H1 (cell line): Measurements from ENCODE around the gene CYREN. TPM values are rescaled to one million over a fixed set of nuclear protein-coding genes. Genes with fewer than 3 reads are reported as not detected.

ENCODE experiments used
- CTCF ChIA-PET: fragments of 300-600 bp; sonication (Branson Sonifier 250); formaldehyde crosslinking; loops from one replicate; lab custom pipeline; 2021; ENCODE audit not compliant: partially characterized antibody; lab: Charles Lee
- POLR2A ChIA-PET: fragments of 300-600 bp; sonication (Branson Sonifier 250); formaldehyde crosslinking; loops from one replicate; lab custom pipeline; 2021; ENCODE audit warnings: inconsistent platforms; ENCODE audit not compliant: partially characterized antibody; lab: Charles Lee
- DNase-seq, 2 experiments: peaks; one replicate each; pipeline versions ENCODE4 v3.0.0 to v3.0.0-alpha.2; 2010 to 2022; ENCODE audit warnings: low spot score in 2 of 2, low read depth in 1 of 2, mixed read lengths in 1 of 2
- FAIRE-seq: peaks from 2 replicates; lab custom pipeline; 2011; peaks lifted over from hg19 to GRCh38; lab: Jason Lieb, UNC
- H2AFZ ChIP-seq: 2 replicates; pipeline ENCODE4 v1.8.1; 2012; ENCODE audit warnings: low read length, inconsistent platforms
- H2AK5ac ChIP-seq: 2 replicates; pipeline ENCODE4 v1.6.1; 2013; ENCODE audit warnings: low read depth, low read length
- H2BK120ac ChIP-seq: replicated peaks from 2 replicates; pipeline ENCODE3; 2013; ENCODE audit warnings: low read depth, low read length, inconsistent platforms
- H2BK12ac ChIP-seq: 2 replicates; pipeline ENCODE4 v1.6.1; 2013; ENCODE audit warnings: low read depth, low read length
- H2BK15ac ChIP-seq: 2 replicates; pipeline ENCODE4 v1.6.1; 2013; ENCODE audit warnings: low read length
- H2BK20ac ChIP-seq: 2 replicates; pipeline ENCODE4 v1.6.1; 2013; ENCODE audit warnings: low read length
- H2BK5ac ChIP-seq: 2 replicates; pipeline ENCODE4 v1.6.1; 2013; ENCODE audit warnings: low read depth, low read length
- H3K14ac ChIP-seq: 2 replicates; pipeline ENCODE4 v1.6.1; 2013; ENCODE audit warnings: inconsistent platforms; ENCODE audit not compliant: insufficient read length
- H3K18ac ChIP-seq: 2 replicates; pipeline ENCODE4 v1.6.1; 2013; ENCODE audit warnings: low read length; ENCODE audit errors: extremely low read depth
- H3K23ac ChIP-seq: 2 replicates; pipeline ENCODE4 v1.6.1; 2013; ENCODE audit warnings: inconsistent platforms; ENCODE audit not compliant: insufficient read length
- H3K23me2 ChIP-seq: 2 replicates; pipeline ENCODE4 v1.6.1; 2013; ENCODE audit warnings: low read depth, low read length
- H3K27ac ChIP-seq: 2 replicates; pipeline ENCODE4 v1.6.1; 2011; ENCODE audit warnings: low read depth, low read length, inconsistent platforms
- H3K27me3 ChIP-seq, 4 experiments: replicated peaks in 1 of 4; 1 replicate in 1 of 4; 2 replicates in 3 of 4; pipeline versions ENCODE4 v1.6.1 to v1.8.1; 2011 to 2013; ENCODE audit warnings: low read length in 3 of 4, mild to moderate bottlenecking in 3 of 4, inconsistent platforms in 2 of 4, mixed read lengths in 2 of 4, moderate library complexity in 1 of 4; ENCODE audit not compliant: control insufficient read depth in 3 of 4, insufficient read depth in 3 of 4; ENCODE audit errors: extremely low read depth in 1 of 4
- H3K36me3 ChIP-seq, 4 experiments: 2 replicates each; pipeline versions ENCODE4 v1.6.1 to v1.8.1; 2011 to 2013; ENCODE audit warnings: mild to moderate bottlenecking in 4 of 4, low read length in 3 of 4, moderate library complexity in 2 of 4, control low read depth in 1 of 4, inconsistent platforms in 1 of 4; ENCODE audit not compliant: insufficient read depth in 4 of 4, control insufficient read depth in 2 of 4
- H3K4ac ChIP-seq: replicated peaks from 2 replicates; pipeline ENCODE3; 2013; ENCODE audit warnings: low read length, low read depth, mixed read lengths, inconsistent platforms; ENCODE audit not compliant: insufficient read length
- H3K4me1 ChIP-seq, 4 experiments: replicated peaks in 1 of 4; 1 replicate in 1 of 4; 2 replicates in 3 of 4; pipeline versions ENCODE4 v1.6.1 to v1.8.1; 2011 to 2013; ENCODE audit warnings: low read length in 3 of 4, inconsistent platforms in 2 of 4, mixed read lengths in 1 of 4; ENCODE audit not compliant: insufficient read depth in 4 of 4, control insufficient read depth in 3 of 4
- H3K4me2 ChIP-seq, 2 experiments: 2 replicates each; pipeline versions ENCODE4 v1.6.1 to v1.8.1; 2011 to 2013; ENCODE audit warnings: low read depth in 2 of 2, low read length in 2 of 2, control low read depth in 1 of 2, inconsistent platforms in 1 of 2, mild to moderate bottlenecking in 1 of 2; ENCODE audit not compliant: insufficient read depth in 1 of 2
- H3K4me3 ChIP-seq, 4 experiments: fragments of 200-600, 300-600 bp in 1 of 4; sonication (generic), shearing (Covaris generic), sonication (Bioruptor Twin) in 1 of 4; 2 replicates each; pipeline versions ENCODE4 v1.5.1 to v1.8.1; 2011 to 2016; ENCODE audit warnings: low read length in 4 of 4, low read depth in 3 of 4, control low read depth in 2 of 4, inconsistent platforms in 2 of 4, mild to moderate bottlenecking in 2 of 4, mixed read lengths in 1 of 4, moderate library complexity in 1 of 4; ENCODE audit not compliant: insufficient read depth in 2 of 4; ENCODE audit errors: extremely low read depth in 1 of 4
- H3K56ac ChIP-seq: replicated peaks from 2 replicates; pipeline ENCODE3; 2013; ENCODE audit warnings: low read depth, mild to moderate bottlenecking, mixed read lengths, low read length, inconsistent platforms; ENCODE audit not compliant: insufficient read length
- H3K79me1 ChIP-seq: 2 replicates; pipeline ENCODE4 v1.6.1; 2013; ENCODE audit warnings: low read depth, low read length, control low read depth
- H3K79me2 ChIP-seq, 2 experiments: 2 replicates each; pipeline versions ENCODE4 v1.6.1 to v1.8.1; 2012 to 2013; ENCODE audit warnings: low read length in 2 of 2, mild to moderate bottlenecking in 2 of 2, inconsistent platforms in 1 of 2; ENCODE audit not compliant: insufficient read depth in 2 of 2, control insufficient read depth in 1 of 2
- H3K9ac ChIP-seq, 4 experiments: replicated peaks in 1 of 4; 1 replicate in 1 of 4; 2 replicates in 3 of 4; pipeline versions ENCODE4 v1.6.1 to v1.8.1; 2011 to 2013; ENCODE audit warnings: low read depth in 3 of 4, low read length in 3 of 4, control low read depth in 2 of 4, mild to moderate bottlenecking in 2 of 4, moderate library complexity in 2 of 4, inconsistent platforms in 1 of 4; ENCODE audit errors: extremely low read depth in 1 of 4
- H3K9me3 ChIP-seq, 2 experiments: 2 replicates each; pipeline versions ENCODE4 v1.6.1 to v1.8.1; 2012 to 2013; ENCODE audit warnings: mild to moderate bottlenecking in 2 of 2, moderate library complexity in 2 of 2, control low read depth in 1 of 2, inconsistent platforms in 1 of 2, low read depth in 1 of 2, low read length in 1 of 2, mixed read lengths in 1 of 2; ENCODE audit not compliant: insufficient read depth in 2 of 2
- H4K20me1 ChIP-seq, 2 experiments: replicated peaks in 1 of 2; 2 replicates each; pipeline versions ENCODE3 to v1.8.1; 2011 to 2013; ENCODE audit warnings: inconsistent platforms in 2 of 2, low read length in 2 of 2, mild to moderate bottlenecking in 1 of 2; ENCODE audit not compliant: insufficient read depth in 2 of 2, control insufficient read depth in 1 of 2
- H4K5ac ChIP-seq: 2 replicates; pipeline ENCODE4 v1.6.1; 2013; ENCODE audit warnings: low read length, low read depth, mixed read lengths, inconsistent platforms; ENCODE audit not compliant: insufficient read length
- H4K8ac ChIP-seq: 2 replicates; pipeline ENCODE4 v1.8.0; 2013; ENCODE audit warnings: mild to moderate bottlenecking, moderate library complexity, low read length, inconsistent platforms; ENCODE audit not compliant: insufficient read depth; ENCODE audit errors: extremely low read depth
- H4K91ac ChIP-seq: replicated peaks from 2 replicates; pipeline ENCODE3; 2013; ENCODE audit warnings: low read length, mixed read lengths, inconsistent platforms; ENCODE audit not compliant: insufficient read length
- CTBP2 ChIP-seq: IDR thresholded peaks from 2 replicates; pipeline ENCODE4 v1.7.0; 2011; ENCODE audit warnings: borderline replicate concordance, mild to moderate bottlenecking, moderate library complexity, mixed read lengths, low read length; ENCODE audit not compliant: insufficient read depth, insufficient read length
- EP300 ChIP-seq, 2 experiments: IDR thresholded peaks; 1 replicate in 1 of 2; 2 replicates in 1 of 2; pipeline ENCODE4 v1.6.1; 2011 to 2012; ENCODE audit warnings: low read depth in 2 of 2, low read length in 2 of 2, mild to moderate bottlenecking in 2 of 2, borderline replicate concordance in 1 of 2, inconsistent platforms in 1 of 2, moderate library complexity in 1 of 2
- EZH2 ChIP-seq: fragments of 200-600 bp; sonication (generic); IDR thresholded peaks from 2 replicates; pipeline ENCODE4 v1.7.1; 2012; ENCODE audit warnings: low read depth, mild to moderate bottlenecking, moderate library complexity, low read length, inconsistent platforms; ENCODE audit not compliant: severe bottlenecking
- HDAC2 ChIP-seq, 2 experiments: fragments of 300-600 bp in 1 of 2; sonication (generic) in 1 of 2; IDR thresholded peaks; 2 replicates each; pipeline ENCODE4 v1.6.1; 2011 to 2012; ENCODE audit warnings: low read depth in 2 of 2, low read length in 2 of 2, mild to moderate bottlenecking in 2 of 2, moderate library complexity in 2 of 2, borderline replicate concordance in 1 of 2, inconsistent platforms in 1 of 2
- JUN ChIP-seq: IDR thresholded peaks from 2 replicates; pipeline ENCODE4 v1.6.1; 2011; ENCODE audit warnings: low read depth, mild to moderate bottlenecking, improper control_type of control experiment, low read length
- KDM1A ChIP-seq: fragments of 200-600, 300-600 bp; sonication (generic); IDR thresholded peaks from 2 replicates; pipeline ENCODE4 v1.7.1; 2016; ENCODE audit warnings: mild to moderate bottlenecking, low read length, borderline replicate concordance
- POU5F1 ChIP-seq: IDR thresholded peaks from 2 replicates; pipeline ENCODE4 v1.6.1; 2011; ENCODE audit warnings: low read depth, mild to moderate bottlenecking, low read length, moderate library complexity
- SAP30 ChIP-seq: fragments of 300-600 bp; sonication (generic); IDR thresholded peaks from 2 replicates; pipeline ENCODE4 v1.7.1; 2012; ENCODE audit warnings: low read length, moderate library complexity, mild to moderate bottlenecking, inconsistent platforms; ENCODE audit not compliant: insufficient read depth, insufficient replicate concordance
- SIX5 ChIP-seq: IDR thresholded peaks from 2 replicates; pipeline ENCODE4 v1.6.1; 2011; ENCODE audit warnings: mild to moderate bottlenecking, low read depth, low read length
- TCF12 ChIP-seq: IDR thresholded peaks from 2 replicates; pipeline ENCODE4 v1.6.1; 2011; ENCODE audit warnings: low read depth, mild to moderate bottlenecking, low read length
- TEAD4 ChIP-seq: IDR thresholded peaks from 2 replicates; pipeline ENCODE4 v1.6.1; 2012; ENCODE audit warnings: low read depth, low read length, inconsistent platforms, mixed read lengths
- WGBS, 2 experiments: shearing (Covaris generic) in 1 of 2; methylation state at CpG; one replicate each; pipeline versions ENCODE4 v1.1.6 to v1.1.7; 2013 to 2015; ENCODE audit warnings: low lambda C conversion rate in 2 of 2, mixed read lengths in 2 of 2, inconsistent platforms in 1 of 2, low coverage in 1 of 2, missing lambda C conversion rate in 1 of 2; ENCODE audit not compliant: insufficient replicate concordance in 2 of 2, insufficient coverage in 1 of 2, insufficient read length in 1 of 2; ENCODE audit errors: extremely low coverage in 1 of 2, missing lambda C conversion rate in 1 of 2; 5-methylcytosine and 5-hydroxymethylcytosine counted together
- polyA plus RNA-seq, 7 experiments: library from polyadenylated mRNA; depleted of rRNA in 3 of 7; stranded (reverse) in 5 of 7; unstranded in 2 of 7; fragments of >200 nt in 5 of 7; fragments of 200-250 nt in 2 of 7; gene quantifications; 1 replicate in 5 of 7; 2 replicates in 1 of 7; 4 replicates in 1 of 7; pipeline versions ENCODE4 v1.2.1 to v1.2.3, GENCODE V29; 2011 to 2013; ENCODE audit warnings: missing spikeins in 2 of 7, mixed read lengths in 2 of 7
- total RNA-seq: library from RNA; stranded (reverse); fragmentation: NEBNext Ultra II Directional; extraction: Animal tissue kit (Norgen Biotek cat#: 25700); gene quantifications from 2 replicates; pipeline ENCODE4 v1.2.1, GENCODE V29; 2021
- TF ChIP-seq, protein P1 (sequence below): IDR thresholded peaks from 2 replicates; pipeline ENCODE4 v1.6.1; 2011; ENCODE audit warnings: low read length, improper control_type of control experiment

The CYREN gene
- total and polyA plus RNA-seq, 2 of the 8 experiments (the other 6 are each of a cell fraction or from before 2014, with no cell fraction given): 25.1 to 46.2 TPM

DNA sequence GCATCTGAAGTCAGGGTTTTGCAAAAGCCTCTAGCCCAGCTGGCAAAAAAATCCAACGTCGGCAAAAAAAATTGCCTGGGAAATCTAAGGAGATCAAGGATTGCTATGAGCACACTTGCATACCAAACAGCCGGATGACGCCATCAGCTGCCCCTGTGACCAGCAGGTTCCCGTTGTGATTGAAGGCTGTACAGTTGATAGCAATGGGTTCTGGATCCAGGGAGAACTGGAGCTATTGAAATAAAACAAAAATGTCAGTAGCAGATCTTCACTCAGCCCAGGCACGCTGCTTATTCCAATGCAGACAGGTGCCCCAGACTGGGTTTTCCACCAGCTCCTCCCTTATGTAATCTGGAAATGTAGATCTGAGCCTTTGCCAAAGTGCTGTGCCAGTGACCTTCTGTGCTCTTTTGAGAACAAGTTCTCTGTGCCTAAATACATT is 18.7 kb upstream of the CYREN start:
- H2BK12ac ChIP-seq: no peak overlapping the region
- no peaks in the 10 kb centered on the region for H3K27me3 ChIP-seq
- ChIA-PET CTCF (interaction anchor here (0.7 to 1.5 kb wide), 3 partner anchors 9 to 26 kb away, joined by 4 to 5 read pairs (median 4); no protein-coding TSS in a partner anchor), POLR2A (interaction anchor here (1.3 kb wide), 1 partner anchor 19 kb away, joined by 4 read pairs; the partner anchor contains the start of gene CYREN)
- no peak overlapping the region for H2BK15ac ChIP-seq
- H2BK5ac ChIP-seq: no peak overlapping the region
- H3K4me1 ChIP-seq: no peaks in the 10 kb centered on the region
- H4K91ac ChIP-seq: no peak overlapping the region
- no peaks in the 10 kb centered on the region for H3K79me2 ChIP-seq
- no peak overlapping the region for H2BK20ac ChIP-seq
- no peak overlapping the region for H2BK120ac ChIP-seq
- WGBS, 2 experiments: 94% methylated on average over 6 of the region's 6 CpGs; no CpG with 5 or more reads in 1 of the 2 experiments
- no peak overlapping the region for H3K4me2 ChIP-seq
- no peak for DNase-seq
- FAIRE-seq: no peak
- no peak overlapping the region for H4K5ac ChIP-seq
- H4K8ac ChIP-seq: no peak overlapping the region
- no peak overlapping the region for H2AFZ ChIP-seq
- no peak overlapping the region for H3K56ac ChIP-seq
- H3K23me2 ChIP-seq: no peaks in the 10 kb centered on the region
- no peaks in the 10 kb centered on the region for H4K20me1 ChIP-seq
- no peaks in the 10 kb centered on the region for H3K79me1 ChIP-seq
- H3K14ac ChIP-seq: no peak overlapping the region
- no peak overlapping the region for H3K4me3 ChIP-seq
- no peak overlapping the region for H3K4ac ChIP-seq
- H3K36me3 ChIP-seq: peaks cover 0 to 2% (median under 1%) of the 10 kb centered on the region in 4 experiments; a peak in 3 of 8 replicates
- H3K23ac ChIP-seq: no peak overlapping the region
- H3K18ac ChIP-seq: no peak overlapping the region
- no peak overlapping the region for H3K27ac ChIP-seq
- H2AK5ac ChIP-seq: no peak overlapping the region
- H3K9ac ChIP-seq: no peak overlapping the region
- no peaks in the 10 kb centered on the region for H3K9me3 ChIP-seq
- TF ChIP-seq TEAD4: no peak
- TF ChIP-seq HDAC2 (IDR thresholded peaks at IDR 0.05; ENCODE audit: borderline replicate concordance in 1 of 2, low read depth in 2 of 2, low read length in 2 of 2): no peak
- TF ChIP-seq, protein P1, sequence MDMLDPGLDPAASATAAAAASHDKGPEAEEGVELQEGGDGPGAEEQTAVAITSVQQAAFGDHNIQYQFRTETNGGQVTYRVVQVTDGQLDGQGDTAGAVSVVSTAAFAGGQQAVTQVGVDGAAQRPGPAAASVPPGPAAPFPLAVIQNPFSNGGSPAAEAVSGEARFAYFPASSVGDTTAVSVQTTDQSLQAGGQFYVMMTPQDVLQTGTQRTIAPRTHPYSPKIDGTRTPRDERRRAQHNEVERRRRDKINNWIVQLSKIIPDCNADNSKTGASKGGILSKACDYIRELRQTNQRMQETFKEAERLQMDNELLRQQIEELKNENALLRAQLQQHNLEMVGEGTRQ: no peak
- no peak for TF ChIP-seq SAP30
- no peak for TF ChIP-seq EP300 (IDR thresholded peaks at IDR 0.05; ENCODE audit: borderline replicate concordance in 1 of 2, low read depth in 2 of 2, low read length in 2 of 2)
- no peak for TF ChIP-seq EZH2
- no peak for TF ChIP-seq JUN
- TF ChIP-seq CTBP2: no peak
- no peak for TF ChIP-seq KDM1A
- TF ChIP-seq TCF12: no peak
- no peak for TF ChIP-seq SIX5
- no peak for TF ChIP-seq POU5F1
